Cardiac muscle cell (in vitro differentiated cells and primary cell): ENCODE data around the gene IFITM5. TPM values are rescaled to one million over a fixed set of nuclear protein-coding genes. Genes with fewer than 3 reads are reported as not detected.
A peak's percentile ranks its signal among the peaks of the same experiment; 100 is the strongest.
"Not testable (repeated sequence)": the region's sequence is repeated elsewhere in the genome, so short reads cannot be mapped to it uniquely, and the experiment has no call there.

Experiments used
- DNase-seq, 2 donors: peaks; one replicate each; pipeline versions ENCODE4 v3.0.0 to v3.0.0-alpha.2; 2010 to 2017; ENCODE audit warnings: low read depth in 1 of 2, low spot score in 1 of 2
- H3K27ac ChIP-seq: fragments of 200-600 bp; sonication (generic); 2 replicates; pipeline ENCODE4 v1.5.1; 2016
- H3K27me3 ChIP-seq: fragments of 200-600 bp; sonication (generic); 2 replicates; pipeline ENCODE4 v1.6.0; 2016; ENCODE audit warnings: control low read depth
- H3K36me3 ChIP-seq: fragments of 200-600 bp; sonication (generic); 2 replicates; pipeline ENCODE4 v1.5.1; 2016; ENCODE audit warnings: control low read depth
- H3K4me1 ChIP-seq: fragments of 200-600 bp; sonication (generic); 2 replicates; pipeline ENCODE4 v1.8.1; 2017; ENCODE audit warnings: low read depth, mild to moderate bottlenecking, mixed run types
- H3K4me3 ChIP-seq: fragments of 200-600 bp; sonication (generic); 2 replicates; pipeline ENCODE4 v1.5.1; 2016; ENCODE audit warnings: mild to moderate bottlenecking
- H3K9me3 ChIP-seq: fragments of 200-600 bp; sonication (generic); 2 replicates; pipeline ENCODE4 v1.5.1; 2017; ENCODE audit warnings: low read depth, mild to moderate bottlenecking, control low read depth
- CTCF ChIP-seq: IDR thresholded peaks from 2 replicates; pipeline ENCODE4 v1.5.1; 2012; ENCODE audit warnings: low read depth, mild to moderate bottlenecking, low read length
- polyA plus RNA-seq: library from polyadenylated mRNA; unstranded; fragments of >200 nt; fragmentation: Nextera tagmentation; extraction: Ambion mirVana; gene quantifications from 2 replicates; pipeline ENCODE4 v1.2.1, GENCODE V29; 2016
- total RNA-seq: library from RNA; depleted of rRNA; stranded (reverse); fragments of >200 nt; gene quantifications from 2 replicates; pipeline ENCODE4 v1.2.3, GENCODE V29; 2016

IFITM5 gene
- total and polyA plus RNA-seq, 2 experiments from 2014 or later = not detected

DNA sequence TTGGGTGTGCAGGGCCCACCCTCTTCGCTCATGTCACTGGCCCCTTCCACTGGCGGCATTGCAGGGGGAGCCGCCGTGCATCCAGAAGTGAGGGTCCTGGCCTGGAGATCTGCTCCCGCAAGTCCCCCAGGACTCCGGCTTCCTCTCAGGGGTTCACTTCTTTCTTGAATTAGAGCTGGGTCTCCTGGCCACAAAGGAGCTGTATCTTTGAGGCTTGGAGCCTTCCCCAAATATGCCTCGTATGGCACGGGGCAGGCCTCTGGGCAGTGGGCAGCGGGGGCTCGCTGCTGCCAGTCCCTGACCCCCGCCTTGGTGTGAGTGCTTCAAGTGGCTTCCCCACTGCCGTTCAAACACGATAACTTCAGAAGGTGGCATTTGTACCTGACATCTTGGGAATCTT is 28.7 kb upstream of the IFITM5 start:
- H3K27me3 ChIP-seq = no peaks in the 10 kb centered on the region
- peaks cover 22% of the 10 kb centered on the region for H3K4me1 ChIP-seq
- H3K4me3 ChIP-seq = no peak overlapping the region
- DNase-seq = no peak
- H3K36me3 ChIP-seq = no peaks in the 10 kb centered on the region
- no peak overlapping the region for H3K27ac ChIP-seq
- no peak for TF ChIP-seq CTCF
- no peaks in the 10 kb centered on the region for H3K9me3 ChIP-seq

DNA sequence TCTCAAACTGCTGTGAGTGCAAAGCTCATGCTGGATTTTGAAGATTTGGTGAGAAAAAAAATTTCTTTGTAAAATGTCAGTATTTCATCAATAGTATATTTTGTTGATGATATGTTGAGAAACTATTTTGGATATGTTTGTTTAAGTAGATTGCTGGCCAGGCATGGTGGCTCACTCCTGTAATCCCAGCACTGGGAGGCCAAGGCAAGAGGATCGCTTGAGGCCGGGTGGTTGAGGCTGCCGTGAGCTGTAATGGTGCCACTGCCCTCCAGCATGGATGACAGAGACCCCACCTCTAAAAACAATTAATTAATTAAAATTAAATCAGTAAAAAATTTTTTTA is 28.2 kb upstream of the IFITM5 start:
- no peaks in the 10 kb centered on the region for H3K36me3 ChIP-seq
- H3K27me3 ChIP-seq = no peaks in the 10 kb centered on the region
- H3K4me1 ChIP-seq = peaks cover 22% of the 10 kb centered on the region
- no peak overlapping the region for H3K27ac ChIP-seq
- no peaks in the 10 kb centered on the region for H3K9me3 ChIP-seq
- no peak for DNase-seq
- no peak overlapping the region for H3K4me3 ChIP-seq
- no peak for TF ChIP-seq CTCF

- TF ChIP-seq CTCF = no peak
- Histone ChIP-seq H3K27me3 (no peaks in the 10 kb centered on the region), H3K9me3 (no peaks in the 10 kb centered on the region), H3K4me1 (peaks cover 22% of the 10 kb centered on the region), H3K36me3 (no peaks in the 10 kb centered on the region), H3K4me3 (no peak overlapping the region), H3K27ac (peak overlapping the region; percentile 19)
- DNase-seq = peak in 1 of 2 donors; percentile 91
Measured at GRCh38 chr11:326842-327580, 27.7 kb upstream of the IFITM5 start.

GRCh38 chr11:326592-326841 is 27.2 kb upstream of the IFITM5 start:
- Histone ChIP-seq H3K9me3 (no peaks in the 10 kb centered on the region), H3K36me3 (no peaks in the 10 kb centered on the region), H3K4me1 (peaks cover 22% of the 10 kb centered on the region), H3K27ac (peak overlapping the region; percentile 19), H3K27me3 (no peaks in the 10 kb centered on the region), H3K4me3 (no peak overlapping the region)
- no peak for DNase-seq
- no peak for TF ChIP-seq CTCF

- Histone ChIP-seq H3K4me3 (no peak overlapping the region), H3K9me3 (no peaks in the 10 kb centered on the region), H3K27me3 (no peaks in the 10 kb centered on the region), H3K4me1 (peaks cover 22% of the 10 kb centered on the region), H3K36me3 (no peaks in the 10 kb centered on the region), H3K27ac (peak overlapping the region; percentile 30)
- no peak for DNase-seq
- TF ChIP-seq CTCF = no peak
Measured at GRCh38 chr11:325796-326591, 26.7 kb upstream of the IFITM5 start.

DNA sequence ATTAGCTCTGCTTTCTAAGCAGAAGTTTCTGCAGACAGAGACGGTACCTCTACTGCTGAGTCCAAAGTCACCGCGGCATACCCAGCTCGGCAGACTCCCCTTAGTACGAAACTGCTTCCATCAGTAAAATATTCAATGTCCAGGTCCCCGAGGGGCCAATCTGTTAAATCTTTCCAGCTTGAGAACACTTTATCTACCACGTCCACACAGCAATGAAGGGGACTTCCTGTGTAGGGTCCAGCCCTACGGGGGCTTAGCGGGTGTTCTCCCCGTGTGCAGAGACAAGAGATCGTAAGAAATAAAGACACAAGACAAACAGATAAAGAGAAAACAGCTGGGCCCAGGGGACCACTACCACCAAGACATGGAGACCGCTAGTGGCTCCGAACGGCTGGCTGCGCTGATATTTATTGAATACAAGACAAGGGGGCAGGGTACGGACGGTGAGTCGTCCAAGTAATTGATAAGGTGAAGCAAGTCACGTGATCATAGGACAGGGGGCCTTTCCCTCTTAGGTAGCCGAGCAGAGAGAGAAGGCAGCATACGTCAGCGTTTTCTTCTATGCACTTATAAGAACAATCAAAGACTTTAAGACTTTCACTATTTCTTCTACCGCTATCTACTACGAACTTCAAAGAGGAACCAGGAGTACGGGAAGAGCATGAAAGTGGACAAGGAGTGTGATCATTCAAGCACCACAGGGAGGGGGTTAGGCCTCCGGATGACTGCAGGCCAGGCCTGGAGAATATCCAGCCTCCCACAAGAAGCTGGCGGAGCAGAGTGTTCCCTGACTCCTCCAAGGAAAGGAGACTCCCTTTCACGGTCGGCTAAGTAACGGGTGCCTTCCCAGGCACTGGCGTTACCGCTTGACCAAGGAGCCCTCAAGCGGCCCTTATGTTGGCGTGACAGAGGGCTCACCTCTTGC is 25.5 kb upstream of the IFITM5 start:
- not testable (repeated sequence) for H3K9me3 ChIP-seq, H3K4me3 ChIP-seq, H3K36me3 ChIP-seq, H3K27me3 ChIP-seq, DNase-seq
- H3K4me1 ChIP-seq = peaks cover 22% of the 10 kb centered on the region
- H3K27ac ChIP-seq = peak overlapping the region; percentile 79
